Measurements from ENCODE around the gene TNFSF8. TPM values are rescaled to one million over a fixed set of nuclear protein-coding genes. Genes with fewer than 3 reads are reported as not detected.
A peak's percentile ranks its signal among the peaks of the same experiment; 100 is the strongest.

TNFSF8 gene
- total RNA-seq, 4 donors from 2014 or later: 0.84 to 8.1 (median 2.3) TPM

DNA sequence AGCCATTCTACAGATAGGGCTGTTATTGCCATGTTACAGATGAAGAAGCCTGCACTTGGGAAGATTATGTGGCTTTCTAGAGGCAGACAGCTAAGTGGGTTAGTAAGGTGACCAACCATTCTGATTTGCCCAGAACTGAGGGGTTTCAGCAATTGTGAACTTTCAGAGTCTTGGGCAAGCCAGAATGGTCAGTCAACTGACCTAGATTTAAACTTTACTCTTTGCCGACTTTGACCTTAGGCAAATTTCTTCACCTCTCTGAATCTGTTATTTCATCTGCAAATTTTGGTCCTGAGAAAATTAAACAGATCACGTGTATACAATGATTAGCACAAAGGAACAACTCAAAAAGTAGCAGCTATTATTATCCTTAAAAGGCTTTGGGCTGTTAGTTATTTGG is 20.4 kb upstream of the TNFSF8 start:
- TF ChIP-seq EP300 (IDR thresholded peaks at IDR 0.05) (no peak), POLR2A (IDR thresholded peaks at IDR 0.05) (no peak)
- TF ChIP-seq, protein P1, sequence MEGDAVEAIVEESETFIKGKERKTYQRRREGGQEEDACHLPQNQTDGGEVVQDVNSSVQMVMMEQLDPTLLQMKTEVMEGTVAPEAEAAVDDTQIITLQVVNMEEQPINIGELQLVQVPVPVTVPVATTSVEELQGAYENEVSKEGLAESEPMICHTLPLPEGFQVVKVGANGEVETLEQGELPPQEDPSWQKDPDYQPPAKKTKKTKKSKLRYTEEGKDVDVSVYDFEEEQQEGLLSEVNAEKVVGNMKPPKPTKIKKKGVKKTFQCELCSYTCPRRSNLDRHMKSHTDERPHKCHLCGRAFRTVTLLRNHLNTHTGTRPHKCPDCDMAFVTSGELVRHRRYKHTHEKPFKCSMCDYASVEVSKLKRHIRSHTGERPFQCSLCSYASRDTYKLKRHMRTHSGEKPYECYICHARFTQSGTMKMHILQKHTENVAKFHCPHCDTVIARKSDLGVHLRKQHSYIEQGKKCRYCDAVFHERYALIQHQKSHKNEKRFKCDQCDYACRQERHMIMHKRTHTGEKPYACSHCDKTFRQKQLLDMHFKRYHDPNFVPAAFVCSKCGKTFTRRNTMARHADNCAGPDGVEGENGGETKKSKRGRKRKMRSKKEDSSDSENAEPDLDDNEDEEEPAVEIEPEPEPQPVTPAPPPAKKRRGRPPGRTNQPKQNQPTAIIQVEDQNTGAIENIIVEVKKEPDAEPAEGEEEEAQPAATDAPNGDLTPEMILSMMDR (IDR thresholded peaks at IDR 0.05): no peak
- H3K4me1 ChIP-seq: peaks cover 0 to 5% (median 2%) of the 10 kb centered on the region in 4 donors
- H3K9me3 ChIP-seq: no peaks in the 10 kb centered on the region
- no peak overlapping the region for H3K4me3 ChIP-seq
- no peaks in the 10 kb centered on the region for H3K27me3 ChIP-seq
- no peak for DNase-seq (ENCODE audit: low spot score in 2 of 2)
- no peaks in the 10 kb centered on the region for H3K36me3 ChIP-seq
- H3K27ac ChIP-seq: no peak overlapping the region
- WGBS, 2 donors: 78 to 80% methylated on average over 2 of the region's 2 CpGs

GRCh38 chr9:114947058-114947457 is 16.7 kb upstream of the TNFSF8 start:
- Histone ChIP-seq H3K36me3 (no peaks in the 10 kb centered on the region), H3K4me1 (no peaks in the 10 kb centered on the region), H3K4me3 (no peak overlapping the region), H3K27ac (no peak overlapping the region), H3K27me3 (no peaks in the 10 kb centered on the region), H3K9me3 (no peaks in the 10 kb centered on the region)
- 65 to 69% methylated on average over 4 of the region's 4 CpGs for WGBS, 2 donors
- TF ChIP-seq POLR2A (IDR thresholded peaks at IDR 0.05) (no peak), EP300 (IDR thresholded peaks at IDR 0.05) (no peak)
- TF ChIP-seq, protein P1 (IDR thresholded peaks at IDR 0.05): no peak
- no peak for DNase-seq (ENCODE audit: low spot score in 2 of 2)

DNA sequence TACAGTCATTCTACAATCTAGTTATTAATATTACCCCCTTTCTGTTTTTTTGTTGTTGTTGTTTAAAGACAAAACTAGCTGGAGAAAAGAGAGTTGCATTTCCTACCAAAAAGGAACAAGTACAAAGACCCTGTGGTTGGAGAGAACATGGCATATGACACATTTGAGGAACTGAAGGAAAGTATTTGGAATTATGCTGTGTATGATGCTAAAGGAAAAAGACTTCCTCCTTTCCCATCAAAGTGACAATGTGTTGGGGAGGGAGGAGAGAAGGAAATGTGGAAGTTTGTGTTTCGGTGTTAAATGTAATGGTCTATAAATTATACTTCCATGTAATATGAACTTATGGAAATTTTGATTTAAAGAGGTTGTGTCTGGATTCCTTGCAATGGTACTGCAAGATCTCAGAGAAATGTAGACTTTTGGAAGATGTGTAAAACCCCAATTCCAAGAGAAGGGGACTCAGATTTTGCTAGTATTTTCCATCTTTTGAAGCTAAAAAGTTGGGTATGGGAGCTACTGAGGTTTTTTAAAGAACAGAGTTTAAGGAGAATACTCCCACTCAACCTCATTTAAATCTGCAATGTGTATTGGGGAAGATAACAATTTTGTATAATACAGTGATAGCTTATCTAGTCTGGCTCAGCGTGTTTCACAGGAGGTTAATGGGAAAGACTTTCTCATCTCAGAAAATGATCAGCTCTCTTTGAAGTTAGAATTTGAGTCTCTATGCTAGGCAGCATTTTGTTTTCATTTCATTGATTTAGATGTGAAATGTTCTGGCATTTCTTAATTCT is 15.4 kb upstream of the TNFSF8 start:
- H3K36me3 ChIP-seq: no peaks in the 10 kb centered on the region
- H3K4me3 ChIP-seq: no peak overlapping the region
- DNase-seq (ENCODE audit: low spot score in 2 of 2): no peak
- 78 to 86% methylated on average over 2 of the region's 2 CpGs for WGBS, 2 donors
- H3K9me3 ChIP-seq: no peaks in the 10 kb centered on the region
- H3K27ac ChIP-seq: no peak overlapping the region
- no peak for TF ChIP-seq POLR2A (IDR thresholded peaks at IDR 0.05)
- TF ChIP-seq EP300 (IDR thresholded peaks at IDR 0.05): peak in 1 of 2 donors; percentile 59
- H3K4me1 ChIP-seq: no peaks in the 10 kb centered on the region
- no peaks in the 10 kb centered on the region for H3K27me3 ChIP-seq

DNA sequence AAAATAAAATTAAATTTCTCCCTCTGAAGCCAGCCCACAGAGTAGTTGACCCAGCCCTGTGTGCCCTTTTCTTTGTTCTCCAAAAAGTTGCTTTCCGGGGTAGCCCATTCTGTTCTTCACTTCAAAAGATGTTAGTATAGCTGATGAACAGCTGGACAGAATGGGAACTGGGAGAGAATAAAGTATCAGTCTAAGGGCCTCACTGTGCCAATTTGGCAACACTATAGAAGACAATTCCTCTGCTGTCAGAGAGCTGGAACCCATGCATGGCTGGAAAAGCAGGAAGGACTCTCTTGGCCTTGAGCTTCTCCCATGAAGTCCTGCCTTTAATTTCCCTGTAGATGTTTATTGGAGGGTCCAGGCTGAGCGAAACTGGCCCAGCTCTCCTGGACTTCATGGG is 11.0 kb upstream of the TNFSF8 start:
- TF ChIP-seq EP300 (IDR thresholded peaks at IDR 0.05) (no peak), POLR2A (IDR thresholded peaks at IDR 0.05) (no peak)
- TF ChIP-seq, protein P1 (IDR thresholded peaks at IDR 0.05): no peak
- DNase-seq (ENCODE audit: low spot score in 2 of 2): no peak
- WGBS, 2 donors: 57 to 73% methylated on average over 2 of the region's 2 CpGs

DNA sequence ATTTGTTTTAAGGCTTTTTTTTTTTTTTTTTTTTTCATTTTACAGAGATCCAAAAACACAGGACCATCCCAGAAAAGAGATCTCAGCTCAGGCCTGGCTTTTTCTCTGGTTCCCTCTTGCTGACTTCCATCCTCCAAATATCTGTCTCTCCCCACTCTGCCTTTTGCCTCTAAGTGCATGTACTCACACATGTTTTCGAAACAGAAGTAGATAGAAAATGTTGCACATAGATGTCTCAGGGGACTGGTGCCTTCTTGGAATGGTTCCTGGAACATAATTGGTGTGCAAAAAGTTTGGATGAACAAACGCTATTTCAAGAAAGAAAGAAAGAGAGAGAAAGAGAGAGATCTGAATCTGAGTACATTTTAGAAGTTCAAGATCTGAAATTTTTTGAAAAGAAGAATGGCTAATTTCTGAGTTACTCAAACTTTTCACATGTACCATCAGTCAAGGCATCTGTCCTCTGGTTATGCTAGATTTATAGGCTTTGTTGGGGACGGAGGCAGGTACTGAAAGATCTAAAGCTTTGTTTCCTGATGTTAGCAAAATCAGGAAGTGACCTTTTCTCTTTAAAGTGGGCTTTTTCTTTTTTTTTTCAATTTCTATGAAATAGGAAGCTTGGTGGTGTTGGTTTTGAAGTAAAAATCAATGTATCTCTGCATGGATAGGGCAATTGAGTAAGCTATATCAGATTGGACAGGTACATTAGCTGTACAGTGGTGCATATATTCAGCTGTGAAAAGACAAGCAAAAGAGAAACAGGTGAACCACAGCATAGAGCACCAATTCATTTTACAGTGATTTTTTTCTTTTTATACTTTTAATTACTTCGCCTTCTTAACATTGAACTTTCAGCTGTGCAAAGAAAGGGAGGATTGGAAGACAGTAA is 8.5 kb upstream of the TNFSF8 start:
- Histone ChIP-seq H3K9me3 (no peaks in the 10 kb centered on the region), H3K27ac (no peak overlapping the region), H3K36me3 (no peaks in the 10 kb centered on the region), H3K4me1 (peaks cover 0 to 14% (median 0%) of the 10 kb centered on the region in 4 donors), H3K4me3 (no peak overlapping the region), H3K27me3 (no peaks in the 10 kb centered on the region)
- 63% methylated on average over 4 of the region's 4 CpGs for WGBS, 2 donors
- no peak for TF ChIP-seq POLR2A (IDR thresholded peaks at IDR 0.05)
- peak in 1 of 2 donors; percentile 71 for TF ChIP-seq EP300 (IDR thresholded peaks at IDR 0.05)
- TF ChIP-seq, protein P1 (IDR thresholded peaks at IDR 0.05): no peak
- peak; percentile 24 to 70 for DNase-seq (ENCODE audit: low spot score in 2 of 2)

More for the DNA sequence above, 11.0 kb upstream of the TNFSF8 start:
- Histone ChIP-seq H3K36me3 (no peaks in the 10 kb centered on the region), H3K9me3 (no peaks in the 10 kb centered on the region), H3K27me3 (no peaks in the 10 kb centered on the region), H3K4me1 (peaks cover 0 to 14% (median 0%) of the 10 kb centered on the region in 4 donors), H3K4me3 (no peak overlapping the region), H3K27ac (no peak overlapping the region)
